ENCODE data around the gene ENDOV.

The ENDOV gene

GRCh38 chr17:80453126-80453997 is 38.4 kb downstream of the ENDOV start:
- DNase-seq: no peak

DNA sequence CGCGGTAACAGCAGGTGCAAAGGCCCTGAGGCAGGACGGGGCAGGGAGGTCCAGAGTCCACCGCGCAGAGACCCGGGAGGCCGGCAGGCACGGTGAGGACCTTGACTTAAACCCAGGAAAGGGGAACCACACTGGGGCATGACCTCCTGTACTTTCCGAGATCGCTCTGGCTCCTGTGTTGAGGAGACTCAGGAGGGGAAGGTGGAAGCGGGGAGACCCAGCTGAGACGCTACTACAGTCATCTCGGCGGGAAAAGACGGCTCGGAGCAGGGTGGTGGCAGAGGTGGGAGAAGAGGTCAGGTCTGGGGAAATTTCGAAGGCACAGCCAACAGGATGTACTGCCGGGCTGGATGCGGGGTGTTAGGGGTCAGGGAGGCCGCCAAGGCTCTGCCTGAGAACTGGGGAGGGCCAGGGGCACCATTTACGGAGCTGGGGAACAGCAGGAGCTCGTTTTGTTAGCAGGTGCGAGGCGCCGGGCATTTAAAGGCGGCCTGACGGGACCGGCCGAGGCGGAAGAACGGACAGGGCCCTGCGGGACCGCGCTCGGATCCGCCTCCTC is 39.1 kb downstream of the ENDOV start:
- peak; percentile 10 for DNase-seq

DNA sequence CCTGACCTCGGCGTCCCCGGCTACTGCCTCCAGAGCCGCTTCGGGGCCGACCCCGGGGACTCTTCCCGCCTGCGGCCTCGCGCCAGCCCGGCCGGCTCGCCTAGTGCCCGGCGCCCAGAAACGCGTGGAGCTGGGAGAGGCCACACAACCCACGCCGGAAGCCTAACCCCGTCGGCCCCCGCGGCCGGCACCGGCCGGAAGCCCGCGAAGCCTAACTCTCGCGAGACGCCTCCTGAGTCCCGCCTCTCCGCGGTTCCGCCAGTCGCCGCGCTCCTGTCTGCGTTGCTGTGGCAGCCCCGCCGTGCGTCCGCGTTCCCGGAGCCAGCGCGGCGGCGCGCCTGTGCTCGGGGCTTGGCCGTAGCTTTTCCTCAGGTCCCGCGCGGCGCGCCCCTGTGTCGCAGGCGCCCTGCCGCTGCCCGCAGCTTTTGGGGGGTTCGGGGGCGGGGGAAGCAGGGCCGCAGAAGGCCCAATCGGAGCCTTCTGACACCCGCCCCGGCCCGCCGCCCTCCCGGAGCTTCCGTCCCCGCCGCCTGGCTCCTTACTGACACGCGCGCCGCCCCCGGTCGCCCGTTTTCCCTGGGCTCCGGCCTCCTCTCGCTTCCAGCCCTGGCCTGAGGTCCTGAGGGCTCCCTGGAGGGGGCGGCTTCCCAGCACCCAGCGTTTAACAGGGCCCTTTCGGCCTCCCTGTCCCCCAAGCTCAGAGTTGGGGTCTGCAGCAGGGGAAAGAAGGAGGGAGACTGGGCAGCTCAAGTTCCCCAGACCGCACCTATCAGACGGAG is 39.8 kb downstream of the ENDOV start:
- peak; percentile 96 for DNase-seq

DNA sequence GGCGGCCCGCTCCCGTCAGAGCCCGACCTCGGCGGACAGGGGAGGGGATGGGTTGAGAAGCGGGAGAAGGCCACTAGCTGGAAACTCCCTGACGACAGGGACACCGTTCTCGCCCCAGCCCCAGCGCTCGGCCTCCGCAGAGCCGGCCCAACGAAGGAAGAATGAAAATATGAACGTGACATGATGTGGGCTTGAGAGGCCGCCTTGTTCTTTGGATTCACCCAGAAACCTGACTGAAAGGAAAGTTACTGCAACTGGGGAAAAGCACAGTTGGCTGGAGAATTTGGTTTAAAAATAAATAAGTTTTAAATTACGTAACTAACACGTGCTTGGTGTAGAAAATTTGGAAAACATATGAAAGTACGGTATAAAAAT is 40.4 kb downstream of the ENDOV start:
- DNase-seq: peak; percentile 49

GRCh38 chr17:80455784-80456183 is 40.8 kb downstream of the ENDOV start:
- DNase-seq: no peak

DNA sequence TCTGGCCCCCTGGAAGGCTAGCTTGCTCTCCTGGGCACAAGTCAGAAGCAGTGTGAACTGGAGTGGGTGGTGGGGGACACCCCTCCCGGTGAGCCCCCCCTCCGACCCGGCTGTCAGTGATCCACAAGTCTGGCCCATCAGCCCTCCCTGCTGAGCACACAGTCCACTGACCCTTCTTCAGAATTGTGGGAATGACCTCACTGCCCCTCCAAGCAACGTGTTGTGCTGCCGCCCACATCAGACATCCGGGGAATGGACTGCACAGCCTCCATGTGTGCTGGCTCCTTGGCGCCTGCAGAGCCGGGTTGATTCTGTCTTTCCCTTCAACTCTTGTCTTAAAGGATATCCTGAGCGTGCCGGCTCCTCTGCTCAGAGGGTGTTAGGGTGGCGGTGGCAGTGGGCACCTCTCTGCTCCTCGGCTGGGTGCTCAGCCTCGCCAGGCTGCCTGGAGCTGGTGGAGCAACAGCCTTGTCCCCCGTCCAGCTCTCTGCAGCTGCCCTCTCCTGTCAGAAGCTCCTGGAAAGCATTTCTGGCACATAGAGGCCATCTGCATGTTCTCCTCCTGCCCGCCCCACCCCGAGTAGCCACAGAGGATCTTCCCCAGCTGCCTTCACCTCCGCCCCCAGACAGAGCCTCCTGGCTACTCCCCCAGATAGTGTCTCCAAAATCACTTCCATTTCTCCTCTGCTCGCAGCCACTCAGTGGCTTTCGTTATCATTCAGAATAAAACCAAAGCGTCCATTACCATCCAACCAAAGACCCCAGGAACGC is 41.7 kb downstream of the ENDOV start:
- no peak for DNase-seq

DNA sequence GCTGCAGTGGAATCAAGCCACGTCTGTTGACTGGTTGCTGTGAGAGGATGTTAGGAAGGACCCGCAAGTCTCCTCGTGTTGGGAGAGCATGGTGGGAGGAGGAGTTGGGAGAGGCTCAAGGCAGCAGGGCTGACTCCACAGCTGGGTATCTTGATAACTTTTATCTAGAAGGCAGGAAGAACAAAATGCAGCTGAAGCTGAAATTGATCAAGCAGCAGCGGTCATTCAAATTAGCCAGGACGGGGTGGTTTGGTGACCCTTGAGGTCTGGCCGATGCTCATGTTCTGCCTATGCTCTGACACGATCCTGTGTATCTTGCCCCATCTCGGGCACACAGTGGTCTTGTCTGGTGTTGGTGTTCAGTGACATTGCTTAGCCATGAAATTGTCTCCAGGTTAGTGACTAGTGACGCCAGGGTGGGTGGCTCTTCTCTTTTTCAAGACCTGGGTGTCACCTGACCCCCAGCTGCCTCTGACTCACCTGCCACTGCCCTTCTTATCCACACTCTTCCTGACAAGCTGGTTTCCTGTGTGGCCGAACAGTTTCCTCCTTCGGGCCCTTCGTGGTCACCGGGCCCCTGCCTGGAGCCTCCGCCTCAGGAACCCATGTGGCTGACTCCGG is 42.4 kb downstream of the ENDOV start:
- no peak for DNase-seq

GRCh38 chr17:80458016-80458415 is 43.0 kb downstream of the ENDOV start:
- DNase-seq: no peak

GRCh38 chr17:80459234-80459633 is 44.3 kb downstream of the ENDOV start:
- no peak for DNase-seq

DNA sequence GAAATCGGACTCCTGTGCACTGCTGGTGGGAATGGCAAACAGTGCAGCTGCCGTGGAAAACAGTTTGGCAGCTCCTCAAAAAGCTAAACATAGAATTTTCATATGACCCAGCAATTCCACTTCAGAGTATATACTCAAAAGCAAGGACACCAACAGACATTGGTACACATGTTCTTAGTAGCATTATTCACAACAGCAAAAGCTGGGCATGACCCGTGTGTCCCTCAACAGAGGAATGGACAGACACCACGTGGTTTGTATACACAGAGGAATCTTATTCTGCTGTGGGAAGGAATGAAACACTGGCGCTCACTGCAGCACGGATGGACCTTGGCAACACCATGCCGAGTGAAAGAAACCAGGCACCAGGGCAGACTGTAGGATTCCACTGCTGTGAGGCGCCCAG is 45.5 kb downstream of the ENDOV start:
- no peak for DNase-seq

DNA sequence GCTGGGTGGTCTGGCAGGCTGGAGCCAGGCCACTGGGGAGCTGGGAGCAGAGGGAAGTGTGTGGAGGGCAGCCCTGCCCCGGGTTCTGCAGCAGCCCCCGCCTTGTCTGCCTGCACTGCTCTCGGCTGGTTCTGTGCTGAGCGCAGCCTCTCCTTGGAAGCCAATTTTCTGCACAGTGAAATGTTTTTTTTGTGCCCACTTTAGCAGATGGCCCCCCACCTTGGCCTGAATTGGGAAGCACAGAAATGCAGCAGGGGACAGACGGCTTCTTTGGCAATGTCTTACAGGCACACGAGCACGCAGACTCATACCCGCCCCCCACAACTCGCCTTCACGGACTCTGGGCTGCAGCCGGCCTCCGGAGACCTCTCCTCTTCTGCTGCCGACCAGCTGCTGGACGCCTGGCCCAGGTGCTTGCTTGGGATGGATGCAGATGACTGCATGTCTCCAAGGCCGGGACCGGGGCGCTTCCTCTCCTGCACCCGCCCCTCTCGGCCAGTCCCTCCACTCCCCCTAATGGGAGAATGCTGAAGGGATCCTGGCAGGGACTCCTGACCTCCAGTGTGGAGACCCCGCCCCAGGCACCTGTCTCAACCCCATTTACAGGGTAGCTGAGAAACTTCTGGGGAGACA is 46.7 kb downstream of the ENDOV start:
- no peak for DNase-seq

DNA sequence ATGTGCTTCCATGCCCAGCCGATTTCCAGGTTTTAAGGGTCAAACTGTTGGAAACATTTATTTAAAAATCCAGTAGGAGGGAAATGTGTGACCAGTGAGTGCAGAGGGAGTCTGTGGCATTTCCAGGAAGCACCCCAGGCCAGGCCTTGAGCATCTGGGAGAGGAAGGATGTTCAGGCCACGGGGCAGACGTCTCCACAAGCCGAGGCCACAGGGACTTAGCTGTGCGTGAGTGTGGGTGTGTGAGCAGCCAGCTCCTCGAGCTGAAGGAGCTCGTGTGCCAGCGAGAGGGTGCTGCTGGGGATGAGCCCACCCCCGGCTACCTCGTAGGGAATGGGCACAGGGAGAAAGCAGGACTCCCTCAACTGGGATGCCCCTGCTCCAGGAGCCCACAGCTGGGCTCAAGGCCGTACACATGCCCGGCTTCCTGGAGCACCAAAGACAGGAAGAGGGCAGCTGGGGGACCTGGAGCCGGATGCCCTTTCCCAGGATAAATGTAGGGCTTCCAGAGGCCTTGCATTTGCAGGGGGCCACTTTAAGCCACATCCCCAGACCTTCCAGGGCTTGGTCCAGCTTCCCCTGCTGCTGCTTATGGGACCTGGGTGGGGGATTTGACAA is 48.9 kb downstream of the ENDOV start:
- DNase-seq: no peak

DNA sequence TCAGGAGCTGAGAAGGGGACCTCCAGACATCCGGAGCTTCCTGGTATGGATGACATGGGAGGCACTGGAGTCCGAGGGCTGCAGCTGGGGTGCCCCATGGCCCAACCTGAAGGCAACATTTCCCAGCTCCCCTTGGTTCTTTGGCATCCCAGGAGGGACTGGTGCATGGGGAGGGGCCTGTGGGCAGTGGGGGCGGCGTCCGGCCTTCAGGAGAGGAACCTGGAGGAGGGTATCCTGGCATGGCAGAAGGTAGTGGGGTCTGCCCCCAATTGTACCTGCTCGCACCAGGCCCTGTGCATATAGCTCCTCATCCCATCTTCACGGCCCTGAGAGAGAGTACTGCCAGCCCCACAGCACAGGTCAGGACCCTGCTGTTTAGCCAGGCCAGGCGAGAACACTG is 49.5 kb downstream of the ENDOV start:
- no peak for DNase-seq

DNA sequence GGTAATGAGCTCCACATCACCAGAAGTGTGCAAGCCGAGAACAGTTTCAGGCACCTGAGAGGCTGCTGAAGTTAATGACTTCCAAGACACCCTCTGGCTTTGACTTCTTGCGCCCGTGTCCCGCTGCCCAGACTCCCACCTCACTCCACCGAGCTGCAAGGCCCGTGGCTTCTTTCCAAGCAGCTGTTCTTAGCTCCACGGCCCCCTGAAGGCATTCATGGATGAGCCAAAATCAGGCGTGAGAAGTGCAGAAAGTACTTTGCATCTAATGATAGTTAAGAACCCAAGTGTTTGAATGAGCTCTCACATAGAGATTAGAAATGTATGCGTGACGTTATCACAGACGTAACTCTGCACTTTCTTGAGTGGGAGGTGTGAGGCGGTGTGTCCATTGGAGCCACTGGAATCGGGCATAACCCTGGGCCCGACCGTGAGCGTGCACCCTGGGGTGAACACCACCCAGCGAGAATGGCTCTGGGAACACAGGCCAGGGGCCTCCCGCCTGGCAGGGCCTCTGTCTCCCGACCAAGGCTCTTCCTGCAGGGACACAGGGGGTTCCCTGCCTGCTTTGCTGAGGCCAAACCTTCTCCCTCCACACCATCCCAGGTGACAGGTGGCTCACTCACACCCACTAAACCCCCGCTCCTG is 50.5 kb downstream of the ENDOV start:
- no peak for DNase-seq

GRCh38 chr17:80466188-80466705 is 51.3 kb downstream of the ENDOV start:
- no peak for DNase-seq

GRCh38 chr17:80468242-80468641 is 53.3 kb downstream of the ENDOV start:
- DNase-seq: no peak

DNA sequence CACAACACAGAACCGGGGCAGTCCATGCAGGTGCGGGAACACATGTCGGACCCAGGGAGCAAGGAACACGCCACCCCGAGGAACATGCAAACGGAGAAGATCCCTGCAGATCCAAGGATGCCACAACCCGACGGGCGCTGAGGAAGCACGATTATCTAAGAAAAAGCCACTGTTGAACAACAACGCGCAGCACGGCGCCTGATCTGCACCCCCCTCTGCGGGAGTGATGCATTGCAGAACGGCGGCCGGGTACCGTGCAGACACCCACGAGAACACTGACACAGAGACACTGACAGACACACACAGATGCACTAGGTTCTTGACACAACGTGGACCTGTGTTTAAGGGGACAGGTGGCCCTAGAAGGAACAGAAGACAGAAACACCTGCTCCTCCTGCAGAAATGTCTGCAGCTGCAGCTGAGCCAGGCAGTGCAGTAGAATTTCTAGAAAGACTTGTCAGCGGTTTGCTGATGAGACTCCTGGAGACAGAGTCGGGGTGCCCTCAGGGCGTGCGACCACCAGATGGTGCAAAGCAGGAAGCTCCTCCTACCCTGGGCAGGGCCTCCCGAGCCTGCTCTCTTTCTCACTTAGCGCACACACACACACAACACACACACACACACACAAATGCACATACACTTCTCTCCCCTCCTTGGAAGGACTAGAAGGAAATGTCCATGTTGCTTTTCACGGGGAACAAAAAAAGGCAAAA is 54.0 kb downstream of the ENDOV start:
- DNase-seq: no peak

DNA sequence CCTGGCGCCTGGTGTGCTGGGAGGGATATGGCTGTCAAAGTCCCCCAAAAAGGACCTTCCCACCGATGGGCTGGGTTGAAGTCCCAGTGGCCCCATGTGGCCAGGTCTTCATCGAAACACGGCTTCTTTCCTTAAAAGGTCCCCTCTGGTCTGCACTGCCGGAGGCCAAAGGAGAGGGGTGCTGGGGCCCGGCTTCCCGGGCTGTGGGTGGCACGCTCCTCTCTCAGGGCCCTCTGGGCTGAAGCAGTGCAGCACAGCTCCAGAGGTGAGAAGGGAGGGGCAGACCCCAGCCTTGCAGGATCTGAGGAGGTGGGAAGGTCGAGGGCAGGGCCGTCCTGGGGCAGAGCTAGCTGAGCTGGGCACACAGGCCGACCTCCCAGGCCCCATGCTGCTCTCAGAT is 54.7 kb downstream of the ENDOV start:
- no peak for DNase-seq

GRCh38 chr17:80470603-80471002 is 55.6 kb downstream of the ENDOV start:
- no peak for DNase-seq

GRCh38 chr17:80471922-80472321 is 57.0 kb downstream of the ENDOV start:
- DNase-seq: no peak
